HG03060 (cell line): ENCODE results near the gene SCRN2.

Experiments
- ATAC-seq: cut with Tn5 transposase; IDR thresholded peaks from one replicate; pipeline ENCODE4 v1.9.1; 2021; ENCODE audit warnings: low read depth, moderate number of reproducible peaks; ENCODE audit not compliant: unreplicated experiment

SCRN2 gene

GRCh38 chr17:47872019-47872650 lies 31.1 kb upstream of the SCRN2 start:
- no peak for ATAC-seq

GRCh38 chr17:47871048-47871447 lies 30.0 kb upstream of the SCRN2 start:
- ATAC-seq: no peak

DNA sequence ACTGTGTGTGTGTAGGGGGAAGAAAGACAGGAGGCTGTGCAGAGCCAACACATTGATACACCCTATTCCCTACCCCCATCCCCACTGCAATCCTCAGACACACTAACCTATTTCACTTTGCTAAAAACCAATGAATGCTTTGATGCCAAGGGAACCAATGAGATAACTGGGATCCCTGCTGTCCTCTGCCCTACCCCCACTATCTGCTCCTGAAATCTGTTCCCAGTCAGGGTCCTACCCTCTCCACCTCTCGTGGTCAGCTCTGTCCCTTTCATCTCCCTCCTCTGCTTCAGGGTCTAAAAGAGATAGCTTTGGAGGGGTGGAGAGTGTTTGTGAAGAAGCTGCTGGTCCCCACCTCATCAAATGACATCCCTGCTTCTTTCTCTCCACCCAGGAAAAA lies 29.0 kb upstream of the SCRN2 start:
- no peak for ATAC-seq

- ATAC-seq: no peak
Measured at GRCh38 chr17:47869114-47869513, 28.0 kb upstream of the SCRN2 start.

GRCh38 chr17:47867813-47868533 lies 26.9 kb upstream of the SCRN2 start:
- no peak for ATAC-seq

- no peak for ATAC-seq
Measured at GRCh38 chr17:47866941-47867340, 25.9 kb upstream of the SCRN2 start.

- no peak for ATAC-seq
Measured at GRCh38 chr17:47864791-47865216, 23.7 kb upstream of the SCRN2 start.

- no peak for ATAC-seq
Measured at GRCh38 chr17:47862621-47863440, 21.8 kb upstream of the SCRN2 start.

- no peak for ATAC-seq
Measured at GRCh38 chr17:47860386-47860785, 19.3 kb upstream of the SCRN2 start.

GRCh38 chr17:47857551-47858455 lies 16.7 kb upstream of the SCRN2 start:
- no peak for ATAC-seq

DNA sequence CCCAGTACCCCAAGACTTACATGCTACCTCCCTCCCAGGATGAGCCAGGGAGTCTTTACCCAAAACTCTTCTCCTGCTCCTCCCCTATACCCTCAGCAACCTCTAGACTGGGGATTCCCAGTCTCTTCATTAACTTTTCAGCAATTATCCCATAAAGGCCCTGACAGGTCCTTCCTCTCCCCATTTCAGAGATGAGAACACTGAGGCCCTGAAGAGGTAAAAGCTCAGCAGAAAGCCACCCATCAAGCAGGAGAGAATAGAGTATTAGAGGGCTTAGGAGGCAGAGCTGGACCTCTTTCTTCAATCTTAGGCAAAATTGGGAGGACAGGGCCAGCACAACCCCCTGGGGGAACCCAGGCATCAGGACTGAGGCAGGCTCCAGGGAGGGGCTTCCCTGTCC lies 15.8 kb upstream of the SCRN2 start:
- no peak for ATAC-seq

DNA sequence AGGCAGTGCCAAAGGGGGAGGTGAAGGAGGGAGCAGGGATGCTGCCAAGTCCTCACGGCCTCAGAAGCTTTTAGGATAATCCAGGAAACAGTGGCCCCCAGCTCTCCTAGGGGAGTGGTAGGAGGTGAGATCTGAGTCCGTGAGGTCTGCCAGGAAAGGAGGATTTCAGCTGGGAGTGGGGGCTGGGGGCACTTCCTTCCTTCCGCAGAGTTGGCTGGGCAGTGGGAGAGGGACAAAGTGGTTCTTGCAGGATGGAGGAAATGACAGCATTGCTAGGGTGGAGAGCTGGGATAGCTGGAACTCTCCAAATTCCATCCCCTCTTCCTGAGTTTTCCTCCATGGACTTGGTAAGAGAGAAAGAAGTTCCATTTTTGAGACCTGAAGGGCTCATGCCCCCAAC lies 14.7 kb upstream of the SCRN2 start:
- no peak for ATAC-seq

DNA sequence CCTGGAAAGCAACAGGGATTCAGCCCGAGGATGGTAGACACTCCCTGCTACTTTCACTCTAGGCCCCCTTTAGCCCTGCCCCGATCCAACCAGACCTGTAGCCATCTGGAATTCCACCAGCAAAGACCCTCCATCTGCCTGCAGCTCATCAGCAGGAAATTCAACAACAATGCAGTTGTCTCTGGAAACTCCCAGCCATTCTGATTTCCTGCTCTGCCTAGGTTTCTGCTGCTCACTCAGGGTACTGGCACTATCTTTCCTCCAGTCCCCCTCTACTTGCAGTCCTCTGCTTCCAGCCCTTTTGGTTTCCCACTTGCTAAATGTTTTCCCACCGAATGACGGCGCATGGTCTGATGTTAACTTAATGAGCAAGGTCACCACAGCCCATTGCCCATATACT lies 12.5 kb upstream of the SCRN2 start:
- no peak for ATAC-seq

DNA sequence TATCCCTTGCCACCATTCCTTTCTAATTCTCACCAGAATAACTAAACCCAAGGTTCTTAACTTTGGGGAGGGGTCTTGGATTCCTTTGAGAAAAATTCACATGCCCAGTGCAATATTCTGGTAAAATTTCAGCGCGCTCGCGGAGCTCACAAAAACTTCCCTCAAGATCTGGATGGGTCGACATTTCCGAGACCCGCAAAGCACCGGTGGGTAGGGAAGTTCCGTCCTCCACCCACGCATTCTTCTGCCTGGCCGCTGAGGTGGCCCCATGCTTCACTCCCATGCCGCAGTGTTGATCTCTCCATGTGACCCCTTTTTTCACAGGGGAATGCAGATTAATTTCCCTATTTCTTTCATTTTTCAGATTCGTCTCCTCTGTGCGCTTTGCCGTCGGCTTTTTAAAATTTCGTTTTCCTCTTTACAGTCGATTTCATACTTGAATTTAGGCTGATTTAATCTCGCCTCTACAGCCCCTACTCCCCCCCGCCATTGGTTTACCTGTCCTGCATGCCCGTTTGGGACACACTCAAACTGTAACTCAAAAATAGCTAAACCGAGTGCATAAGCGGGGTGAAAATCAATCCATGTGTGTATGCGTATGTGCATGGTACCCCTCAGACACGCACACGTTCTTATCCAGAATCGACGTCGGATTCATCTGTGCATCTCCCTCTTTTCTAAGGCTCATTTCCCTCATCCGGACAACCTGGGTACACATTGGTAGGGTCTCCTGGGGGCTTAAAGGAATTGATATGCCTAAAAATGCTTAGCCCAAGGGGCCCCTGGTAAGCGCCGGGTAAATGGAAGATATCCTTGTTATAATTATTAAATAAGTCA lies 11.3 kb upstream of the SCRN2 start:
- no peak for ATAC-seq

DNA sequence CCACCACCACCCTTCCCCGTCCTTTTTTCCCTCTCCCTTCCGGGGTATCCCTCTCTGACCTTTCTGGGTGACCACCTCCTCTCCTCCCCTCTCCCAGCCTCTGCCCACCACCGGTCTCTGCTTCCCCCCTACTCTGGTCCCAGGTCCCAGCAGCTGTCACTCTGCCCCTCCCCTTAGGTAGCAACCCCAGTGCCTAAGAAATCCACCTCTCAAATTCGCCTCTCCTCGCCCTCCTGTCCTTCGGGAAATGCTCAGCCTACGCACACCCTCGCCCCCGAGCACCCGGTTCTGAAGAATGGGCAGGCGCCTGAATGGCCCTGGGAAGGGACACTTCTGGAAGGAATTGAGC lies 10.7 kb upstream of the SCRN2 start:
- ATAC-seq: no peak

DNA sequence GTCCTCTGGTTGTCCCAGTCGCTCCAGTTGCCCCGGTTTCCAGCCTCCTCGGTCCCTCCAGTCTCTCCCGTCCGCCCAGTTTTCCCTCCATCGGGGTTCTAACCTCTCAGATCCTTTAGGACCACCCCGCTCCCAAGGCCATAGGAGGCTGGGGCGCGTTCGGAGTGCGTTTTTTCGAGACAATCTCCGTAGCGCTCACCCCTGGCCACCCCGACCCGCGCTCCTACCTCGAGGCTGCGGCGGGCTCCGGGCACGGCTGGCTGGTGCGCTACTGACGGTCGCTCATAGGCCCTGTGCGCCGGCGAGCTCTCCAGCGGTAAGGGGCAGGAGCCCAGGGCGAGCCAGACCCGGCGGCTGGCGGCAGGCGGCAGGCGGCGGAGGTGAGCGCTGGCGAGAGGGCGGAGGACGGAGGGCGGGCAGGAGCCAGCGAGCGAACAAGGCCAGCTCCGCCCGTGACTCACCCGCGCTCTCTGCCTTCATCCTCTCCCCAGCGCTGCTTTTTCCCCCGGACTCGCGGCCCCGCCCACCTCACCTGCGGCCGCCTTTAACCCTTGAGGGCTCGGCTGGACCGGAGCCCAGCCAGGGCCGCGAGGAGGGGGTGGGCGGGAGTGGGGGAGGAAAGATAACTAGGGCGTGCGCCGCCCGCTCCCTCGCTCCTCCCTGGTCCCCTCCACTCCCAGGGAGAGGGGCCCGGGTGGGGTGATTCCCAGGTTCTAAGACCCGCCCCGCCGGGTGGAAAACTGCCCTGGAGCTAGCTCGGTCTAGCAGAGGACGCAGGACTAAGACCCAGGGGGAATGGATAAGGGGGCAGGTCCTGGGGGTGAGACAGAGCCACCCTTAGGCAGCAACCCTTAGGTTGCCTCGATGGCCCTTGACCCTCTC lies 9.9 kb upstream of the SCRN2 start, which contains the start of gene SP6:
SP6 (minus strand) TSS at position 472 of the 882 bp plus-strand sequence. CDS start 2,734 bp downstream, outside the sequence.
- no peak for ATAC-seq

DNA sequence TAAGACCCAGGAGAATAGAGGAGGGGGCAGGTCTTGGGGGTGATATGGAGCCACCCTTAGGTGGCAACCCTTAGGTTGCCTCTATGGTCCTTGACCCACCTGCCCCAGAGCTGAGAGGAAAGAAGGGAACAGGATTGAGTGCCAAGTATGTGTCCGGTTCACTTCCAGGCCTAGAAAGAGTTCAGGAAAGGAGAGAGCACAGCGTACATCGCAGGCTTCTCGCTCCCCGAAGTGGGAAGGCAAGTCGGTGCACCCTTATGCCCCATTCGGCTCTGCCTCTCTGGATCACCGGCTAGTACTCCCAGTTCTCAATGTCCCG lies 9.3 kb upstream of the SCRN2 start:
- no peak for ATAC-seq

- ATAC-seq: no peak
Measured at GRCh38 chr17:47848198-47848513, 7.1 kb upstream of the SCRN2 start.
